SK-MEL-5 (cell line): Measurements from ENCODE around the gene OSGEP. TPM values are rescaled to one million over a fixed set of nuclear protein-coding genes. Genes with fewer than 3 reads are reported as not detected.
A peak's percentile ranks its signal among the peaks of the same experiment; 100 is the strongest.

Experiments used
- DNase-seq: peaks from one replicate; pipeline ENCODE4 v3.0.0-alpha.2; 2016; ENCODE audit warnings: low read depth, low spot score
- in situ Hi-C: cut with HindIII; loops from 2 replicates; pipeline ENCODE4 v1.10.0; 2016; ENCODE audit warnings: low sequenced_read_pairs, high pct_unique_total_duplicates, low pct_unique_long_range_greater_than_20kb
- small RNA-seq, 2 experiments: library from RNA; depleted of rRNA; stranded (forward); fragments of <200 nt; gene quantifications; one replicate each; pipeline ENCODE3, GENCODE V24; 2014
- total RNA-seq: library from RNA; depleted of rRNA; stranded (reverse); fragments of >200 nt; shearing (Covaris generic); gene quantifications from 2 replicates; pipeline ENCODE4 v1.2.3, GENCODE V29; 2014; rRNA removed

The OSGEP gene
- total RNA-seq, 1 experiment from 2014 or later = 15.9 TPM

DNA sequence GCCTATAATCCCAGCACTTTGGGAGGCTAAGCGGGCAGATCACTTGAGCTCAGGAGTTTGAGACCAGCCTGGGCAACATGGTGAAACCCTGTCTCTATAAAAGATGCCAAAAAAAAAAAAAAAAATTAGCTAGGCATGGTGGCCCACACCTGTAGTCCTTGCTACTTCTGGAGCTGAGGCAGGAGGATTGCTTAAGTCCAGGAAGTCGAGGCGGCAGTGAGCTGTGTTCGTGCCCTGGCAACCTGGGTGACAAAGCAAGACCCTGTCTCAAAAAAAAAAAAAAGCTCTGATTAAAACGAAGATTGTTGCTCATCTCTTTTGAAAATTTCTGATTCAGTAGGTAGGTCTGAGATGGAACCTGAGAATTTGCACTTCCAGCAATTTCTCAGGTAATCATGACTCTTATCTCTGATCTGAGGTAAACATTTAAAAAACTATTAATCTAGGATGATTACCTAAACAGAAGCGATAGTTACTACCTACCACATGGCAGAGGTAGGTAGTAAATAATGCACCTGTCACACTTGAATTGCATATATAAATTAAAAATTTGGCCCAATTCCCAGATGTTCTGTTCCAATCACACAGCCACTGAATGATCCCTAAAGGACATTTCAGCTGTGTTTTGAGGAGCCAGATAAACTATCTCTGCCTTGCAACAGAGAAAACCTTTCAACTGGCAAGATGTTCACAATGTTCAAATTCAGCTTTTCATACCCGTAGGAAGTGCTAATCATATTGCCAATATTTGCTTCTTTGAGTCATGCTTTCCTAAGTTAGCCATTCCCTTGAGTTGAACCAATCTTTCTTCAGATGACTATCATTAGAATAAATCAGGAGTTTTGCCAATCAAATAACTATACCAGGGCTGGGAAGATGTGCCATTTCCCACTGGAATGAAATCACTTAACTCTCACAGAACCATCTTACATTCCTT is 37.1 kb downstream of the OSGEP start:
- in situ Hi-C loops = no loop called here
- no peak for DNase-seq

DNA sequence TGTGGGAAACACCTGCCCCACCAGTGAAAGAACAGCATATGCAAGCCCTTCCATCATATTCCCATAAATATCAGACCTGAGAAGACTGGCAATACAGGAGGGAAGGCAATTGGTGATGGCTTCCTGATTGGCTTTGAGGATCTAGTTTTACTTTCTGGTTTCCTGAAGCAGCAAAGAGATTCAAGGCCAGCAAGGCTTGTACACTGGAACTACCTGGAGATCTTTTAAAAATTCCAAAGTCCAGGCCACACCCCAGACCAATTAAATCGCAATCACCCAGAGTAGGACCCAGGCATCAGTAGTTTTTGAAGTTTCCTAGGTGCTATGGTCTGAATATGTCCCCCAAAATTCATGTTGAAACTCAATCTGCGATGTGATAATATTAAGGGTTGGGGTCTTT is 38.4 kb downstream of the OSGEP start:
- in situ Hi-C loops = no loop called here
- DNase-seq = no peak

DNA sequence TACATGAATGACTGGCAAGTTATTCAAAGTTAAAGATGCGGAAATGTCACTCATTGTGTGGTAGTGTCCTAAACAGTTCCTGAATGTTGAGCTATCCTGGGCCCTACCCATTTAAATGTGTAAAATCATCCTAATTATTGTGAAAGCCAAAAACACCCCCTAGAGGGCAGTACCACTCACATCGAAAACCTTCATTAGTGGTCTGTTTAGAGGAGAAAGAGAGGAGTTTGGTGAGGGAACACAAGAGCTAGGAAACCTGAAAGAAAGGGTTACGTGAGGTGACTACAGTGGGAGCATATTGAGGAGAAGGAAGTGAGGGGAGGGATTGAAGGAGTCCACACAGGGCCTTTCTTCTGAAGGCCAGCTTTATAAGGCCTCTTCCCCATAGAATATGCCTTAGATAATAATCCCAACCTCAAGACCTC is 38.8 kb downstream of the OSGEP start:
- in situ Hi-C loops = no loop called here
- DNase-seq = peak; percentile 76

DNA sequence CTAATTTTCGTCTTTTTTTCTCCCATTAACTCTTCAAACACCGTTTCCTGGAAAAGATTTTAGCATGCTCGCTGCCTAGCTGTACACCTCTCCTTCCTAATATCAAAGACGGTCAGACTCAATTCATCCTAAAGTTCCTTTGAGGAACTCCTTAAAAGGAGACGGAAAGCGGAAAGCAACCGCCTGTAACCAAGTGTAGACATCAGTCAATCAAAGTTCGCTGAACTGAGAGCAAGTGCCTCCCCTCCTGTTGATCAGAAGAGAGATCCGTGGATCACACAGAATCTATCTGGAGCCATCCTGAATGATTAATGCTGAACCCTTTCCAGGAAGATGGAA is 40.9 kb downstream of the OSGEP start:
- in situ Hi-C loops = no loop called here
- DNase-seq = peak; percentile 12

DNA sequence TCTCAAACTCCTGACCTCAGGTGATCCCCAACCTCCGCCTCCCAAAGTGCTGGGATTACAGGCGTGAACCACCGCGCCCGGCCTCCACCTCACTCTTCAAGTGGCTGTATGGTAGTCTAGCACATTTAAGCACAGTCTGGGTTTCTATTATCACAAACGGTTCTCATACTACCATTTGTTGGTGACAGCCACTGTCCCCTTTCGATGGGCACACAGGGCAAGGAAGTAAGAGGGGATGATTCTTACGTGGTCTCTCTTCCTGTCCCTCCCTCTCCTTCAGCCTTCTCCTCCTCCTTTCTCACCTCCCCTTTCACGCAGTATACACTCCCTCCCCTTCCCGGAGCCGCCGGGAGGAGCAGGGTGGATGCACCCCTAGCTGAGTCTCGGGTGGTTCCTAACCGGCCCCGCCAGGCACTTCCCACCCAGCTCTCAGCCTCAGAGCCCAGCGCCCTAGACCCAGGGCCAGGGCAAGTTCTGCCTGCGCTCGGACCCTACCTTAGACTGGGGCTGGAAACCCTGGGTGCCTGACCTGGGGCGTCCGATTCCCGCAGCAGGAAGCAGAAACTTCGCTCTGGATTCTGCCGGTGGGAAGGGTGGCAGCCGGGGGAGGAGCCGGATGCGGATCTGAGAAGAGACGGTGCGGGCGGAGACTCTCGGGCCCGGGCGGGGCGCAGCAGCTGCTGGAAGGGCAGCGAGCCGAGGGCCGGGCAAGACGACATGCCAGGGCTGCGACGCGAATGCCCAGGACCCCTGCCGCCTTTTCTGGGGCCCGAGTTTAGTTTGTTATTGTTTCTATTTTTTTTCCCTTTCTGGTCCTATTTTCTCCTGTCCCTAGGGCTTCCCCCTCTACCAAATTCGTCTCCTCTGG is 41.5 kb downstream of the OSGEP start, which contains the start of gene TEP1:
TSS of gene TEP1 (minus strand) at position 626 of the 868 bp plus-strand sequence. CDS start 5,062 bp downstream, outside the sequence.
- peak; percentile 85 for DNase-seq
- in situ Hi-C loops = no loop called here

DNA sequence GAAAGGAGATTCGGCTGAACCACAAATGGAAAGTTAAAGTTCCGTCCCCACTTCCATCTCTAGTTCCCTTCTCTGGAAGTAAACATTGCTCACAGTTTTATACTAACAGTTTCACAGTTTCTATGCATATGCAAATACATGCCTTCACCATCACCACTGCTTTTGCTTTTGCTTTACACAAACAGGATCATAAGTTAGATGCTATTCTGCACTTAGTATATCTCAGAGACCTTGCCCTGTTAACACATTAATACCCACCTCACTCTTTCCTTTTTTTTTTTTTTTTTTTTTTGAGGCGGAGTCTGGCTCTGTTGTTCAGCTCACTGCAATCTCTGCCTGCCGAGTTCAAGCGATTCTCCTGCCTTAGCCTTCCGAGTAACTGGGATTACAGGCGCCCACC is 42.2 kb downstream of the OSGEP start:
- no peak for DNase-seq
- in situ Hi-C loops = no loop called here

DNA sequence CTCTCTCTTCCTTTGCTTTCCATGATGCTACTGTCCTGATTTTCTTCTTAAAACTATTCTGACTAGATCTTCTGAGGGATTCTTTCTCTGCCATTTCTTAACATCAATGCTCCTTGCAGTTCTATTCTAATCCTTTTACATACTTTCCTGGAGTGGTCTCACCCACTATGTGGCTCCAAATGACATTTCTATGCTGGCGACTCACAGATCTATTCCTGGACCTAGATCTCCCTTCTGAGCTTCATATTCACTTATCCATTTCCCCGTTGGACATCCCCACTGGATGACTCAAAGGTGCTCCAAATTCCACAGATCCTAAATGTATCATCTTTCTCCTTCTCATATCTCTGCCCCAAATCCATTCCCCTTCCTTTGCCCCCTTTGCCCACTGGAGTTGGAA is 45.4 kb downstream of the OSGEP start:
- no peak for DNase-seq
- in situ Hi-C loops = no loop called here

DNA sequence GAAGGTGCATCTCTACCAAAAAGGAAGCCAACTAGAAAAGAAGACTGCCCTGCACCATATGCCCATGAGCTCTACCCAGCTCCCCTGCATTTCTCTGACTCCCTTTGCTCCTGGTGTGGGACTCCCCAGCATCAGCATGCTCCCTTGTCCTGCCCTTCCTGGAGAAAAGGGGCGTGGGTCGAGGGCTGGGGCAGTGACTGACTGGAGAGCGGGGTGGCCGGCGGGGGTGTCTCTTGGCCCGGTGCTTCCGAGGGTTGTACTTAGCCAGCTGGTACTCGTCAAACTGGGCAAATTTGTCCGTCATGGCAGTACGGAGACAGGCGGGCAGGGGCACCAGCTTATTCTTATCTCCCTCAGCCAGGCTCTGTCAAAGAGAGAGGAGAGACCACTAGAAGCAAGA is 51.1 kb downstream of the OSGEP start:
- in situ Hi-C loops = no loop called here
- DNase-seq = no peak

DNA sequence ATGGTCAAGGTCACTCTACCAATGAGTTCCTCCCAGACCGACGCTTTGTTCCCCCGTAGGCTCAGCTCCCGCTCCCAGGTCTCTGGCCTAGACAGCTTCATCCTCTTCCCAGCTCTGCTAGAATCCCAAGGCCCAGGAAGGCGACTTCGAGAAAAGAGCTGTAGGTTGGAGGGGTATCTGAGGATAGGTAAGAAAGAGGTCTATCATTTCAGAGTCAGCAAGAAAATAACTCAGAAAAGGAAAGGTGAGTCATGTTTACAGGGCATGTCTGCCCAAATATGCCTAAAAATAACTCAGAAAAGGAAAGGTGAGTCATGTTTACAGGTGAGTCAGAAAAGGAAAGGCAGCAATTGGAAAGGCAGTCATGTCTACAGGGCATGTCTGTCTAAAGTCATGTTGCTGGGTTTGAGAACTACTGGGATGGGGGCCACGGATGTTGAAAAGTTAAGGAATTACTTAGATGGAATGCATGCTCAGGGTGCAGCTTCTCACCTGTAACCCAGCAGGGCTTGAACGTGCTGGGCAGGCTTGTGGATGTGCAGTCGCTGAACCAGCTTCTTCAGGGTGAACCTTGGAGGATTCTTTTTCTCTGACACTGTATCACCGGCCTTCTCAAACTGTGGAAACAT is 53.5 kb downstream of the OSGEP start:
- no peak for DNase-seq
- in situ Hi-C loops = no loop called here

DNA sequence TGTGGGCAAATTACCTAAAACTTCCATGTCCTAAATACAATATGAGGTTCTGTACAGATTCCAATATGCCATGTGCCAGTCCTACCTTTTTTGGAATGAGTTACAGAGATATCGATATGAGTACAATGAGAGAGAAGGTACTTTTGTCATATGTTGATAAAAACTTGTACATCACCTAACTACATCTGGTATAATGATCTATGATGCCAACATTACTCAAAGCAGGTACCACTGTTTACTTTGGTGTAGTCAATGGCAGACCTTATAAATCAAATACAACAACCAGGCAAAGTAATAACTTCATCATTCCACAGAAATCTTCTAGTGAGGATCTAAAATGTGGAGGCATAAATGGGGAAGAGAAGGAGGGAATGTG is 54.0 kb downstream of the OSGEP start:
- no peak for DNase-seq
- in situ Hi-C loops = no loop called here

DNA sequence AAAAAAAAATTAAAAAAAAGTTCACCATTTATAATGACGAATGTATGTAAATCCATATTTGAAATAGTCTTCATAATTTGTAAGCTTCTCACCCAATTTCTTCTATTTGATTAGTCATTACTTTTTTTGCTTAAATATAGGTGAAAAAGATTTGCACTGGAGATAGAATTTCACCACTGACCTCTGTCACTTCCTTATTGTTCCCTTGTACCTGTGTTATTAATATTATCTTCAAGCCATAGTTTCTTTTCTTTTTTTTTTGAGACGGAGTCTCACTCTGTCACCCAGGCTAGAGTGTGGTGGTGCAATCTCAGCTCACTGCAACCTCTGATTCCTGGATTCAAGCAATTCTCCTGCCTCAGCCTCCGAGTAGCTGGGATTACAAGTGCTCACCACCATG is 57.1 kb downstream of the OSGEP start:
- DNase-seq = no peak
- in situ Hi-C loops = no loop called here

Small RNA genes within 50 kb of the gene (small RNA-seq; reads per million reads assigned to genes)
- 0.06 to 5.7 reads per million in 2 experiments for gene RNA5SP382

Other genes starting within 250 kb of the OSGEP start
- gene OR11H6, start 231.1 kb downstream of the OSGEP start, total RNA-seq = not detected in 2 replicates
- gene OR11H7, start 225.8 kb downstream of the OSGEP start, total RNA-seq = not detected in 2 replicates
- gene OR11H4, start 215.5 kb downstream of the OSGEP start, total RNA-seq = not detected in 2 replicates
- gene TTC5, start 148.9 kb downstream of the OSGEP start, total RNA-seq = 23.3 and 23.9 TPM in 2 replicates
- 81.2 and 82.5 TPM in 2 replicates for gene CCNB1IP1, start 121.5 kb downstream of the OSGEP start, total RNA-seq
- gene PARP2, start 111.2 kb downstream of the OSGEP start, total RNA-seq = 9.2 and 13.2 TPM in 2 replicates
- gene TEP1, start 41.3 kb downstream of the OSGEP start, total RNA-seq = 11.0 and 11.5 TPM in 2 replicates
- gene KLHL33, start 18.6 kb downstream of the OSGEP start, total RNA-seq = not detected in 2 replicates
- gene APEX1, start 414 bp upstream of the OSGEP start, total RNA-seq = 62.6 and 85.9 TPM in 2 replicates
- 22.9 and 25.8 TPM in 2 replicates for gene PIP4P1, start 6.6 kb upstream of the OSGEP start, total RNA-seq
- 26.5 and 29.5 TPM in 2 replicates for gene PNP, start 14.6 kb upstream of the OSGEP start, total RNA-seq
- gene RNASE10, start 50.7 kb upstream of the OSGEP start, total RNA-seq = not detected in 2 replicates
- gene RNASE9, start 106.2 kb upstream of the OSGEP start, total RNA-seq = not detected in 2 replicates
- gene RNASE11, start 133.2 kb upstream of the OSGEP start, total RNA-seq = 0.66 TPM in 1 of 2 replicates, not detected in the other
- not detected in 2 replicates for gene RNASE12, start 136.6 kb upstream of the OSGEP start, total RNA-seq
- not detected in 2 replicates for gene OR6S1, start 186.9 kb upstream of the OSGEP start, total RNA-seq
- gene RNASE4, start 229.7 kb upstream of the OSGEP start, total RNA-seq = 0.82 and 2.7 TPM in 2 replicates
- gene ANG, start 234.0 kb upstream of the OSGEP start, total RNA-seq = 5.2 TPM in 2 replicates